PC-9 (cell line): Measurements from ENCODE around the gene SORCS2.

Experiments
- EZH2 ChIP-seq: fragments of 200-600 bp; sonication (generic); IDR thresholded peaks from 2 replicates; pipeline ENCODE4 v1.8.0; 2017; ENCODE audit warnings: antibody characterized with exemption, low read depth
- TF ChIP-seq, protein P1 (sequence below): fragments of 200-600 bp; sonication (generic); conservative IDR thresholded peaks from 2 replicates; pipeline ENCODE4 v1.6.1; 2017; ENCODE audit warnings: mixed run types, antibody characterized with exemption, mild to moderate bottlenecking, moderate library complexity

DNA sequence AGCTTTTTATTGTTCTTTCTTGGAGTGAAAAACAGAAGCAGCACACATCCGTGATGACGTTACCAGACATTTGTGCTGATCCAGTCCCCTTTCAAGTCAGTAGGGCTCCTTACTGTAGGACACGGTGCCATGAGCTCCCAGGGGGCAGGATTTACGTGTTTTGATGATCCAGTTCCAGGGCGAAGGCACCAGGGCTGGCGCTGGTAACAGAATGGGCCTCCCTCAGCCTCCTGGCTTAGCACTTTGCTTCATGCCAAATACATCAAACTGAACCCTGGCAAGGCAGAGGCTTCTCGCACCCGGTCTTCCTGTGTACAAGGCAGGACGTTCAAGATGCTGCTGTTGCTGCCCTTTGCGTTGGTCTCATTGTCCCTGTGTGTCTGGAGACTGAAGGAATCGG lies 309.0 kb downstream of the SORCS2 start:
- TF ChIP-seq, protein P1, sequence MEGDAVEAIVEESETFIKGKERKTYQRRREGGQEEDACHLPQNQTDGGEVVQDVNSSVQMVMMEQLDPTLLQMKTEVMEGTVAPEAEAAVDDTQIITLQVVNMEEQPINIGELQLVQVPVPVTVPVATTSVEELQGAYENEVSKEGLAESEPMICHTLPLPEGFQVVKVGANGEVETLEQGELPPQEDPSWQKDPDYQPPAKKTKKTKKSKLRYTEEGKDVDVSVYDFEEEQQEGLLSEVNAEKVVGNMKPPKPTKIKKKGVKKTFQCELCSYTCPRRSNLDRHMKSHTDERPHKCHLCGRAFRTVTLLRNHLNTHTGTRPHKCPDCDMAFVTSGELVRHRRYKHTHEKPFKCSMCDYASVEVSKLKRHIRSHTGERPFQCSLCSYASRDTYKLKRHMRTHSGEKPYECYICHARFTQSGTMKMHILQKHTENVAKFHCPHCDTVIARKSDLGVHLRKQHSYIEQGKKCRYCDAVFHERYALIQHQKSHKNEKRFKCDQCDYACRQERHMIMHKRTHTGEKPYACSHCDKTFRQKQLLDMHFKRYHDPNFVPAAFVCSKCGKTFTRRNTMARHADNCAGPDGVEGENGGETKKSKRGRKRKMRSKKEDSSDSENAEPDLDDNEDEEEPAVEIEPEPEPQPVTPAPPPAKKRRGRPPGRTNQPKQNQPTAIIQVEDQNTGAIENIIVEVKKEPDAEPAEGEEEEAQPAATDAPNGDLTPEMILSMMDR, result no peak
- no peak for TF ChIP-seq EZH2
